Measurements from ENCODE around the gene USP47.

- TF ChIP-seq CTCF (IDR thresholded peaks at IDR 0.05) (no peak), ZFX (IDR thresholded peaks at IDR 0.05; ENCODE audit: borderline replicate concordance) (no peak)
Measured at GRCh38 chr11:11946878-11947277, 105.1 kb downstream of the USP47 start.

Data from 22Rv1 (cell line).